GM11168 (cell line): ENCODE data around the gene LYSMD3.
"Not testable (repeated sequence)": the region's sequence is repeated elsewhere in the genome, so short reads cannot be mapped to it uniquely, and the experiment has no call there.

Source experiments
- in situ Hi-C: fragments of 300-500 bp; cut with MboI; formaldehyde crosslinking; loops from one replicate; pipeline ENCODE4 v1.12.0; 2022; ENCODE audit warnings: low sequenced_read_pairs; ENCODE audit not compliant: unreplicated experiment

LYSMD3 gene

GRCh38 chr5:90529194-90529938, at the start of gene LYSMD3:
LYSMD3 (minus strand) TSS chr5:90529584; CDS start chr5:90525289, 4,295 bp downstream.
- in situ Hi-C loops = no loop called here

GRCh38 chr5:90576566-90576965, 47.2 kb upstream of the LYSMD3 start:
- in situ Hi-C loops = not testable (repeated sequence)

- in situ Hi-C loops = no loop called here
Measured at GRCh38 chr5:90575712-90576111, 46.3 kb upstream of the LYSMD3 start.

GRCh38 chr5:90571147-90571773, 41.9 kb upstream of the LYSMD3 start:
- in situ Hi-C loops = no loop called here

GRCh38 chr5:90570034-90570433, 40.6 kb upstream of the LYSMD3 start:
- in situ Hi-C loops = no loop called here

- in situ Hi-C loops = no loop called here
Measured at GRCh38 chr5:90569084-90569483, 39.7 kb upstream of the LYSMD3 start.

- in situ Hi-C loops = no loop called here
Measured at GRCh38 chr5:90565491-90565890, 36.1 kb upstream of the LYSMD3 start.

- in situ Hi-C loops = no loop called here
Measured at GRCh38 chr5:90563108-90563507, 33.7 kb upstream of the LYSMD3 start.

GRCh38 chr5:90562341-90562740, 33.0 kb upstream of the LYSMD3 start:
- in situ Hi-C loops = no loop called here

GRCh38 chr5:90561766-90562165, 32.4 kb upstream of the LYSMD3 start:
- in situ Hi-C loops = no loop called here

GRCh38 chr5:90560771-90561170, 31.4 kb upstream of the LYSMD3 start:
- in situ Hi-C loops = no loop called here

- in situ Hi-C loops = no loop called here
Measured at GRCh38 chr5:90558344-90559192, 29.2 kb upstream of the LYSMD3 start, which contains the start of gene ADGRV1. ADGRV1 (plus strand) TSS chr5:90558797; CDS start chr5:90558896, 99 bp downstream.

- in situ Hi-C loops = no loop called here
Measured at GRCh38 chr5:90557871-90558270, 28.5 kb upstream of the LYSMD3 start.

- in situ Hi-C loops = no loop called here
Measured at GRCh38 chr5:90557391-90557790, 28.0 kb upstream of the LYSMD3 start.

- in situ Hi-C loops = no loop called here
Measured at GRCh38 chr5:90555666-90556065, 26.3 kb upstream of the LYSMD3 start.

GRCh38 chr5:90554358-90555006, 25.1 kb upstream of the LYSMD3 start:
- in situ Hi-C loops = no loop called here

GRCh38 chr5:90553711-90554110, 24.3 kb upstream of the LYSMD3 start:
- in situ Hi-C loops = no loop called here

- in situ Hi-C loops = no loop called here
Measured at GRCh38 chr5:90551376-90551775, 22.0 kb upstream of the LYSMD3 start.

- in situ Hi-C loops = no loop called here
Measured at GRCh38 chr5:90550963-90551362, 21.6 kb upstream of the LYSMD3 start.

- in situ Hi-C loops = no loop called here
Measured at GRCh38 chr5:90549729-90550275, 20.4 kb upstream of the LYSMD3 start.
